Fibroblast of skin of left biceps (primary cell): ENCODE results near the gene DCUN1D2.

ENCODE experiments used
- DNase-seq, 2 experiments: peaks; one replicate each; pipeline ENCODE4 v3.0.0-alpha.2; 2013; ENCODE audit warnings: low read depth in 2 of 2

The DCUN1D2 gene

DNA sequence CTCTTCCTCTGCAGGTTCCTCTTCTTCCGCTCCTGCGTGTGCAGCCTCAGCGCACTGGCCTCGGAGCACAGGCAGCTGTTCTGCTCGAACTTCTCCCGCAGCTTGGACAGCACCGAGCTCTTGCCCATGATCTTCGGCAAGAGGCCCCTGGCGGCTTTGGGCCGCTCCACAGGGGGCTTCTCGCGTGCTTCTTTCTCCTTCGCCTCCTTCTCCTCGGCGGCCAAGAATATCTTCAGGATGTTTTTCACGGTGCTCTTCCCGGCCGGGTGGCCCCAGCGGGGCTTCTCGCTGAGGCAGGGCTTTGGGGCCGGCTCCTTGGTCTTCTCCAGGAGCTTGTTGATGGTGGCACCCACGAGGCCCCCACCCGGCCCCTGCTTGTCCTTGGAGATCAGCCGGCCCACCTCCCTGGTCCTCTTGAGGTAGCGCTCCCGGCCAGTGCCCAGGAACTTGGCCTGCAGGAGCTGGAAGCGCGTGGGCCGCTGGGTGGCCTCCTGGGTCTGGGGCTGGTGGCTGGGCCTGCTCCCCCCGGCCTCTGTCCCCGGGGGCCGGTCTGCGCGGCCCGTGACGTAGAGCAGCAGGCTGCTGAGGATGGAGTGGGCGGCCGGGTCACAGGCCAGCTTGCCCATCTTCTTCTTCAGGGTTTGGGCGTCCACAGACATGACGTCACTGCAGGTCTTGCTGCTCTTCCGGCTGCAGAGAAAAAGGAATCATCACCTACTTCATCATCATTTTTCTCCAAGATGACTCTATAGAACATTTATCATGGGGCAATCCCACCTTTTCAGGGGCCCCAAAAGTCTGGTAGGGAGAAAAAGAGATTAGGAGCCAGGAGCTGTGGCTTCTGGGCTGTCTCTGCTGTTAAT, 82.7 kb downstream of the DCUN1D2 start:
- no peak for DNase-seq

DNA sequence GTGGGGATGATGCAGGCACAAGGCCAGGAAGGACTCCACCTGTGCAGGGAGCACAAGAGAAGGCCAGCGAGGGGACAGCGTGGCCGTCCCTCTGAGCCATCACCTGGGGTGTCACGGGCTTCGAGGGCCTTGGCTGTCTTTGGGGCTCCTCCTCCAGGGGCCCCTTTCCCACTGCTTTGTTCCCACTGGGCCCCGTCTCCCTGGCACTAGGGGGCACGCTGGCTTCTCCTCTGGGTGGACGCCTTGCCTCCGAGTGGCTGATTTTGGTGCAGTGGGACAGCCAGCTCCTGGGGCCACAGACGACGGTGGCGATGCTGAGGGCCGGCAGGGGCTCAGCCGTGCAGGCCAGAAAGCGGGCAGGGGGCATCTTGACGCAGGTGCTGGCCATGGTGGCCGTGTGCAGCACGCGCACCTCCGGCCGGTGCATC, 83.4 kb downstream of the DCUN1D2 start:
- no peak for DNase-seq

DNA sequence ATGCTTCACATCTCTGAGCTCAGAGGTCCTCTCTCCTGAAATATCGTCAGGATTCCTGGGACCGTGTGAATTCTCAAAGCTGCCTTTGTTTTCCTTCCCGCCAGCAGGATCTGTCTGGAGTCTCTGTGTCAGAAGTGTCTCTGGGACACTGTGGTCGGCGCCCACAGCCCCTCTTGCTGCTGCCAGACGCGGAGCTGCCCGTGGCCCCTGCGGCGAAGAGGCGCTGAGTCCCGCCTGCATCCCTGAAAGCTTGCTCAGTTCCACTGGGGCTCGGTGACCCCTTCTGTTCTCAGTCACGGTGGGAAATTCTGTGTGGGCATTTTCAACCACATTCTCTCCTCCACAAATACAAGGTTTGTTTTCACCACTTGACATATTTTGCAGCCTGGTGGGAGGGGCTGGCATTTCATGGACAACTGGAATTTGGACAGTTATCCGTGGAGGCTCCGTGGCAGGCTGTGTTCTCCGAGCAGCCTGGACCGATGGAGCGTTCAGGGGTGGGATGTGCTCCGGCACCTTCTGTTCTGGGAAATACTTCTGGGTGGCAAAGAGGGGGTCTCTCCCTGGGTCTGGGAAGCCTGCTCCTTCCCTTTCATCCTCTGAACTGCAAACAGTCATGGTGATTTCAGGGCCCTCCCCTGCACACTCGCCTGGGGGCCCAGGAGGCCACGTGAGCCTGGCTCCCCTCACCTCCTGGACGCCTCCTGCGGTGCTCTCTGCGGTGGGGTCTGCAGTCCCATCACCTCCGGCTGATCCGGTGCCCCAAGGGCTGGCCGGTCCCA, 84.0 kb downstream of the DCUN1D2 start:
- no peak for DNase-seq
